Stromal cell of bone marrow (primary cell): ENCODE results near the gene BBS12.

Source experiments
- DNase-seq: peaks from one replicate; pipeline ENCODE4 v3.0.0-alpha.2; 2012; ENCODE audit warnings: low read depth

The BBS12 gene

DNA sequence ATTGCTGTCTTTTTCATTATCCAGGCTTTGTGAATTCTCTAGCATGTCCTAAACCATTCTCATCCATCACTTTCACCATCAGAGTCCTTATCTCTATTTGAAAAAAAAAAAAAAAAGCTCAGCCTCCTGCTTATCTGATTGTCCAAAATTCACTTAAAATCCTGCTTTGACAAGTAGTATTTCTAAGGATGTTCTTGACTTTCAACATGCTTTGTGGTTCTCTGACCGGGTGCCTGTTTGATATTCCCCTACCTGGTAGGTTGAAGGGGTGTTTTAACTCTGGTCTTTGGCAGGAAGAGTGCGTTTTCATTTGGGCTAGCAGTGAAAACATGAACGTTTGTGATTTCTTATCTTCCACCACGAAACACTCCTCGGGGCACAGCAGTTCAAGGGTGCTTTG is 17.3 kb upstream of the BBS12 start:
- DNase-seq, result no peak

DNA sequence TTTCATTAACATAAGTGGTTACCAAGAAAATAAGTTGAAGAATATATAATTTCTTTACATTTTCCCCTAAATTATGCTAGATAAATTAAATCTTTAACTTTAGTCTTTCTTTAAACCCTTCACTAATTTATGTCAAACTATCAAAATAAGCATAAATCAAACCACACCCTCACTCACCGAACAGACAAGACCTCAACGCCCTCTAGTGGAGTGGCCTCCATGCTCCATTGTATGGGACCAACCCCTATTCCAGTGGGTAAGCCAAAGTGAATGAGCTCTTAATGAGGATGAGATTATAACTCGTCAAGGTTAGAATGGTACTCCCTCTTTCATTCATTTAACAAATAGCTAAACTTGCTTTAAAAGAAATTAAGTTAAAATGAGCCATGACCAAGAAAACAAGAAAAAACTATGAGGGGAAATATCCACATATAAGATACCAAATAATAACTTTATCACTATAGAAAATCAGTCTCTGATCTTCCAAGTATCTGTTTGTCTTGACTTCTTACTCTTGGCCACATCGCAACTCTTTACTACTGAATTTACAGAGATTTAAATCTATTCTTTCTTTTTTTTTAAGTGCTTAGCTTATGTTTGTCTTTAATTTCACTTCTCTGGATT is 15.6 kb upstream of the BBS12 start:
- peak; percentile 54 for DNase-seq

DNA sequence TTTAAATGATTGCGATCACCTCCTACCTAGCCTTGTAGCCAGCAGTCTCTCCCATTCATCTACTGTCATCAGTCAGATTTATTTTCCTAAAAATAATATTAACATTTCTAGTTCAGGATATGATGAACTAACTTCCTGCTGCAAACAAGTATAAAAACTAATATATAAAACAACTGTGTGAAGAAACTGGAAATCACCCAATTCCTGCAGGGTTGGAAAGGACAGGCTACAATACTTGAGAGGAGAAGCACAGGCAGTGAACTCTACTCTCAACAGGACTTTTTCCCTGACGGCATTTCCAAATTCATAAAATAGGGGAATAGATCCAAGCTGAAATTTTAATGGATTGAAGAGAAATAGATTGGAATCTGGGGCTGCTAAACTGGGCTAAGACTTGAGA is 14.2 kb upstream of the BBS12 start:
- DNase-seq, result no peak

DNA sequence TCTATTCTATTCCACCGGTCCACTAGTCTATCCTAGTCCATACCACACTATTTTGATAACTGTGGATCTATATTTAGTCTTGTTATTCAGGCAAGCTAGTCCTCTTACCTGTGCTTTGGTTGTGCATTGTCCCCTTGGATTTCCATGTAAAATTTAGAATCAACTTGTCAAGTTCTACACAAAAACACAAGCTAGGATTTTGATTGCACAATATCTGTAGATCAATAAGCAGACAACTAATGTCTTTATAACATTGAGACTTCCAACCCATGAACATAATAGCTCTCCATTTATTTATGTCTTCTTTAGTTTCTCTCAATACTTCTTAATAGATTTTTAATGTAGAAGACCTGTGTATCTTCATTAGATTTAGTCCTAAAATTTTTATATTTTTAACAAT is 10.2 kb upstream of the BBS12 start:
- no peak for DNase-seq

DNA sequence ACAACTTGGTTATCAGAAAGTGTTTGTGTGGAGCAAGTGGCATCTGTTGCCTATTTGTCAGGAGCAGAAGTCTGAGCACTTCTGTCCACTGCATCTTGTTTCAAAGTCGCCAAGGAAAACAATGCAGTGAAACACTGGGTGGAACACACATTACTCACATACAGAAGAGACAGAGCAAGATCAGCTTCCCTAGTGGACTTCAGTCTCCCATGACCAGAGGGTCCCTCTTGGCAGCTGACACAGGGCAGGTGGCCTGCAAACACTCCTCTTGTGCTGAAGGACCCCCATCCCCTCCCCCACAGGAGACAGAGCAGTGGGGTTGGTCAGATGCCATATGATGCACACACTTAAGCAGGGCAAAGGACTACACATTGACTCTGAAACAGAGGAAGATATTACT is 3.6 kb upstream of the BBS12 start:
- peak; percentile 52 for DNase-seq

DNA sequence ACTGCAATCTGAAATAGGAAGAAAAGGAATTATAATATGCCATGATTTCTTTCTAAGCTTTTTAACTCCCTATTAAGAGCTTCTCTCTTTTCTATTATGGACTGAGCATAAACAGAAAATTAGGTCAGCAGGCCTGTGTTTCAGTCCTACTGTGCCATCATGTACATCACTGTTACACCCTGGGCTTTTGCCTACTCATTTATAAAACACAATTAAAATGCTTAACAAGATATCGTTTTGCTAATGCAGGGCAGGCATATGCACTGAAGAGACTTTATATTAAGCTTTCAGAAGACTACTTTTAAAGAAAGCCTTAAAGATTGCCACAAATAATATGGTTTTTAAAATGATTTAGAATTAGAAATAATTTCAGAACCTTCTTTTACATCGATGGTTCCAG is 828 bp upstream of the BBS12 start:
- DNase-seq, result no peak

DNA sequence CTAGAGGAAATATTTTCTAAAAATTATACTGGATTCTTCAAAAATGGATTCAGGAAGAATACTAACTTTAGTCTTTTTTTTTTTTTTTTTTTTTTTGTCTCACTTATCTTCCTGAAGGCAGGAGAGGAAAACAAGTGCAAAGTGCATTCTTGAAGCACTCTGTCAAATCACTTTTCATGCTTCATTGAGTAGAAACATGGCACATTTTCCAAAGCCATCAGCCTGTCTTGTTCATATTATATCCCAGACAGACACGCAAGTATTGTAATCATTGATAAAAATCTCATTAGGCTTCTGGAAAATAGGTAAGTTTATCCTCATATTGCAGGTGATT is 1.2 kb downstream of the BBS12 start:
- no peak for DNase-seq

DNA sequence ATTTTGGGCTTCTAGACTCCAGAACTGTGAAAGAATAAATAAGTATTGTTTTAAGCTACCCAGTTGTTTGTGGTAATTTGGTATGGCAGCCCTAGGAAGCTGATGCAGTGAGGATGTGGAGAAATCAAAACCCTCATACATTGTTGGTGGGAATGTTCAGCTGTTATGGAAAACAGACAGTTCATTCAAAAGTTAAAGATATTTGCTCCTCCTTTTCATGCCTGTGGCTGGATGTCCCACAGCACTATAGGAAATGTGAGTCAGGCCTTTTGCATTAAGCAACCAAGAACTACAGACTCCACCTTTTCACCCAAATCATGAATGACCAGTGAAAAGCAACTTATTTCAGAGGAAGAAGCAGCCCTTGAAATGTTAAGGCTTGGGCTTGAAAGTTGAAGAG is 6.7 kb downstream of the BBS12 start:
- DNase-seq, result peak; percentile 75

DNA sequence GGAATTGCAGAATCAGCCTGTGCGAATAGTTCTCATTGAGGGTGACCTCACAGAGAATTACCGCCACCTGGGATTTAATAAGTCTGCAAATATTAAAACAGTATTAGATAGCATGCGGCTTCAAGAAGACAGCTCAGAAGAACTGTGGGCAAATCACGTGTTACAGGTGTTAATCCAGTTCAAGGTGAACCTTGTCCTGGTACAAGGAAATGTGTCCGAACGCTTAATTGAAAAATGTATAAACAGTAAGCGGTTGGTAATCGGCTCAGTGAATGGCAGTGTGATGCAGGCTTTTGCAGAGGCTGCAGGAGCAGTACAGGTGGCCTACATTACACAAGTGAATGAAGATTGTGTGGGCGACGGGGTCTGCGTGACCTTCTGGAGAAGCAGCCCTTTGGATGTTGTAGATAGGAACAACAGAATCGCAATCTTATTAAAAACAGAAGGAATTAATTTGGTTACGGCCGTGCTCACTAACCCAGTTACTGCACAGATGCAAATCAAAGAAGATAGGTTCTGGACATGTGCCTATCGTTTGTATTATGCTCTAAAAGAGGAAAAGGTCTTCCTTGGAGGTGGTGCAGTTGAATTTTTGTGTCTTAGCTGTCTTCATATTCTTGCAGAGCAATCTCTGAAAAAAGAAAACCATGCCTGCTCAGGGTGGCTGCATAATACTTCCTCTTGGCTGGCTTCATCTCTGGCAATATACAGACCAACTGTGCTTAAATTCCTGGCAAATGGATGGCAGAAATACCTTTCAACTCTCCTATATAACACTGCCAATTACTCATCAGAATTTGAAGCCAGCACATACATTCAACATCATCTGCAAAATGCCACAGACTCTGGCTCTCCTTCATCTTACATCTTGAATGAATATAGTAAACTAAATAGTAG is 10.7 kb downstream of the BBS12 start:
- no peak for DNase-seq

DNA sequence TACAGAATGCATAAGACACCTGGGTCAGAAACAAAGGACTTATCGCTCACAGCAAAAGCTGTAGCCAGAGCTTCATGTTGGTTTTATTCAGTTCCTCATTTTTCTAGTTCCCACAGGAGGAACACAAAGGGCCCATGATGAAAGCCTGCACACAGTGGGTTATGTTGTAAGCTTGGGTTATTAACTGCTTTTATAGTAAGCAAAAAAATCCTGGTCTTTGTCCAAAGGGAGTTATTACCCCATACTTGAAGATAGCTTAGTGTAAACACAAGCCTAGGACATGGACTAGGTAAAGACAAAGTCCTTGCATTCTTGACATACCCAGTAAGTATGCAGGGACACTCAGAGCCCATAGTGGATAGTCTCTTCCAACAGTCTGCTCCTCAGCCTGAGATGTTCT is 11.7 kb downstream of the BBS12 start:
- DNase-seq, result no peak

DNA sequence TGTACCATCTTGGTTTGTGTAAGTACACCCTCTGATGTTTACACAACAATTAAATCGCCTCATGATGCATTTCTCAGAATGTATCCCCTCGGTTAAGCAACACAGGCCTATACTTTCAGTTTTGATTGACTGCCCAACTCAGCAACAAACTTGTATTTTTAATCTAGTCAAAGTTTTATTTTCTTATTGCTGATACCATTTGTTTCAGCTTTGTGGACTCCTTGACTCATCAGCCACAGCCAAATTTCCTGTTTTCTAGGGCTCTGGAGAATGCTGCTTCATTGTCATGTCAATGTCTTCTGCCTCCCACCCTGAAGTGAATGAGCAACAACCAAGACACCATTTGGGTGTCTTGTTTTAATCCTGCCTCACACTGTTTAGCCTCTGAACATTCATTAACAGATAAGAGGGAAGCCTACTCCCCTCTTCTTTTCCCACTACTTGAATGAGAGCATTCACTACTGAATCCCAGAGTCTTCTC is 14.0 kb downstream of the BBS12 start:
- no peak for DNase-seq

DNA sequence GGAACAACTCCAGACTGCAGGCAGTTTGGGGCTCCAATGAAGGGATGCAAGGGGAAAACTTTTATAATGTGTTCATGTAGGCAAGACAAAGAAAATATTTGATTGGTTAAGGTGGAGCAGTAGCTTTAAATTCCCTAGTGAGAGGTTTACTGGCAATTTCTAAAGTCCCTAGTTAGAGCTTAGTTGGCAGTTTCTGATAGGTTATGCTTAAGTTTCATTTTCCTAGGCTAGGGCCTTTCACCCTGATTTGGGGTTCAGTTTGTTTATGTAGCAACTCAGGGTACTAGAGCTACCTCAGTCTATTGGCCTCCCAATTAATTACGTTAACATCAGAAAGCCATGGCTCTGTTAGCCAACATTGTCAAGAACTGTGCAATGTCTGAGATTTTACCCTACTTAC is 14.6 kb downstream of the BBS12 start:
- DNase-seq, result no peak

DNA sequence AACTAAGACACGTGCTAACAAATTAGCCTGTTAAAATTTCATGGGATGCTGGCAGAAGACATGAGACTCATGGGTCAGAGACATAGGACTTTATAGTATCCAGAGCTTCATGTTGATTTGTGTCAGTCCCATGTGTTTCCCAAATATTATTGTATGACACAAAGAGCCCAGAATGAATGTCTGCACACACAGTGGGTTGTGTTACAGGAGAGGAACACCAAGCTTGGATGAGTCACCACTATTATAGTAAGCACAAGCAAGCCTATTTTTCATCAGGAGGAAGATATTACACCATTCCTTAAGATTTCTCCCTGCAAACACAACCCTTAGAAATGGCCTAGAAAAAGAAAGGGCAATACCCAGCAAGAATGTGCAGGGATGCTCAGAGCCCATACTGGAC is 15.4 kb downstream of the BBS12 start:
- peak; percentile 71 for DNase-seq

DNA sequence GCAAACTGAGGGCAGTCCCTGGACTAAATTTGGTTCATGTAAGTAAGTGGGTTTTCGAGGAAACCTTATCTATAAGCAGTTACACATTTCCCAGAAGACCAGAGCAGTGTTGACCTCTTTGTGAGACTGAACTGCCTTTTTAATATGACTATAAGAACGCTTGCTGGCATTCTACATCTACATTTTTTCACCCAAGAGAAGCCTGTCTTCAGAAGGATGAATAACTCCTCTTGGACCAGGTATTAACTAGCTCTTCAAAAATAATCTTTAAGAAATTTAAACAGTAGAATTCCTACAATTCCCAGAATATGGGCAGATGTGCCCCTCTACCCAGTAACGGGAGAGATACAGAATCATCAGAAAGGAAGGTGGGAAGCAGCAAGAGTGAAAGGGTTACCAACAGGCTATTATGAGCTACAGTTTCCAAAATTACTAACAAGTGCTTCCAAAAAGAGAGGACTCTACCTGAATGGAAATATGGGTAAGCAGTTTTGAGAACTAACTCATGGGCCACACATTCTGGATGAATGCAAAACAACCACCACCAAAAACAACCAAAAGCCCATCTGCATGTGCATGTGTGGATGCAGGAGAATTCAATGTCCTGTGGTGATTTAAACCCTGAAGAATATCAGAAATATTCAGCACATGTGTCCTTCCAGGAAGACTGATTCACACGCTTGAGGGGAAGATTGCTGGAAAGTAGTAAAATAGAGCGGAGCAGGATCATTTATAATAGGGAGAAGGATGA is 17.4 kb downstream of the BBS12 start:
- no peak for DNase-seq

DNA sequence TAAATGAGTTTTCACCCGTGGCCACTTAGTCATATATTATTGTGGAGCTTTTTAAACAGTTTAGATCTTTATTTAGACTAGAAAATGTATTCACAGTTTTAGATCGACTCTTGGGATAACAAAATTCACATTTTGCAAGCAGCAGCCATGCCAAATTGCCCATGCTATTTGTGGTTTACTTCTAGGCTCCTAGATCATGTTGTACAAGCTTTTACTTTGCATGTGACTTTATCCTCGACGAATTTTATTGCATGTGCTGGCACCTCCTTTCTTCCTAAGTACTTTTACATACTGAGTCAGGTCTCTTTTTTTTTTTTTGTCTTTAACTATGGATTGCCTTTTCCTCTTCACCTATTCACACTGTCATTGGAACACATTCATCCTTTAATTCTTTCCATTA is 23.2 kb downstream of the BBS12 start:
- no peak for DNase-seq

DNA sequence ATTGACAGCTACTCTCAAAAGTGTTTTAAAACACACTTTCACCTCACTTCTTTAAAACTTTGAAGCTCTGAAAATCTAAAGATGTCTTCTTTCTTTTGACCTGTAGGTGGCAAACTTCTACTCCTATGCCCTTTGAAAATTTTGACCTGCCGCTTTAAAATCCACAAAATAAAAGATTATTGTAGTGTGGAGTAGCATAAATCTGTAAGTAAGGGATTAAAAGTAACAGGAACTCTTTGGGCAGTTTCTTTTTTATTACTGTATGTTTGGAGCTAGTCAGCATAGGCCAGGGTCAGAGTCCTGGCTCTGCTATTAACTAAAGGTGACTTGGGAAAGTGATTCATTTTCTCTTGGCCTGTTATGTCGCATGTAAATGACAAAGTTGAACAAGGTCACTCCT is 25.5 kb downstream of the BBS12 start:
- DNase-seq, result no peak

DNA sequence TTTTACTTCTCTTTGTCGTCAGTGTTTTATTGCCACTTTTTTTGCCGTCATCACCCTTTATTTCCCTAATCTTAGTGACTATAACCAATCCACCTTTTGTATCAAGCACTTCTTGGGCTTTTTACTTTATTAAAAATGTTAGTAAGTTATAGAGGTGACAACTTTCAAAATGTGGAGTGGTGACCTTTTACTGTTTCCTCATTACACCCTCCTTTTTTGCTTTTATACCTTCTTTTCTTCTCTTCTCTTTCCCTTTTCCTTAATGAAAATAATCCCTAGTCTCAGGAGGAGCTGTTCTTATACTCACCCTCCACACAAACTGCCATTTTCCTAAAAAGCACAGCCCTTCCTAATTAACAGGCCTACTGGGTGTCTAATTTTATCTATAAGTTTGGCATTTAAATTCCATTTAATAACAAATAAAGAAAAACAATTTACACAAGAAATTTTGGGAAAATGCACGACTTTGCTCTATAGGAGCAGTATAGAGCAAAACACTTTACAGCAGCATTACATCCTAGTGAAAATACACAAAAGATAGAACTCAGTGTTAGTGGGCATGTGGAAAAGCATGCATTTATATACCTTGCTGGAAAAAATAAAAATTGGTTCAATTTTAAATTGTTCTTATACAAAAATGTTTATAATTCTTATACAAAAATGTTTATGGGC is 27.3 kb downstream of the BBS12 start:
- no peak for DNase-seq

DNA sequence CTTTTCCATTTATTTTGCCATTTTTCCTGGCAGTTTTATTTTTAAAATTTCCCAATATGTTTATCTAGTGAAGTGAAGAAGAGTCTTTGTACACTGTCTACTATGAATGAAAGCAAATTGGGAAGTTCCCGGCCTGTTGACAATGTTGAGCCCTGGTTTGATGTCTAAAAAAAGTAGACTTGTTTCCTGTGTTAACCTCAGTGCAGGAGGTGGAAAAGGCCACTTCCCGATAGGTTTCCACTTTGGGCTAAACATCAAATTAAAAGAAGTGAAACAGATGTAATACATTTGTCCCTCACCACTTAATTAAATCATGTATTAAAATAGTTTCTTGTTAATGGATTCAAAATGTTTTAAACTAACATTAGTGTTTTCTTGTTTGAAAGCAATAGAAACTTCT is 30.0 kb downstream of the BBS12 start:
- no peak for DNase-seq

DNA sequence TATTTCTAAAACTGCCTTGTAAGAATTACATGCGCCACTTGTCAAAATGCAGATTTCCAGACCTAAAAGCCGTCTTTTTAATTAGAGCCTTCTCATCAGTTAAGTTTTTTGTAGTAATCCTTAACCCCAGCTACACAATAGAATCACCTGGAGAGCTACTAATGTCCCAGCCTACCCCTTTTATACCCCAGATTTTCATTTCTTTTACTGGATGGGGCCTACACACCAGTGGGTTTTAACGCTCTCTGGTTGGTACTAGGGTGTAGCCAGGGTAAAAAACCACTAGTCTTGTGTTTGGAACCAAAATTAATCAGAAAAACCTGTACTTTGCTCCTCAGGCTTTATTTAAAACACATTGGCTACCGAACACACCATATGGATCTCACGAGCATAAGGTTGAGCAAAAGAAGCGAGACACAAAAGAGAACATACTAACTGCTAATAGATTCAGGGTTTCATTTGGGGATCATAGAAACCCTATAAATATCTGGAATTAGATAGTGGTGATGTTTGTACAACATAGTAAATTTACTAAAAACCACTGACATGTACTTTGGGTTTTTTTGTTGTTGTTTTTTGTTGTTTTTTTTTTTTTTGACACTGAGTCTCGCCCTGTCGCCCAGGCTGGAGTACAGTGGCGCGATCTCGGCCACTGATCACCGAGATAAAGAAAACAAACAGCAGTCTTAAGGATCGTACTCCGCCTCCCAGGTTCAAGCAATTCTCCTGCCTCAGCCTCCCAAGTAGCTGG is 30.6 kb downstream of the BBS12 start:
- DNase-seq, result no peak

DNA sequence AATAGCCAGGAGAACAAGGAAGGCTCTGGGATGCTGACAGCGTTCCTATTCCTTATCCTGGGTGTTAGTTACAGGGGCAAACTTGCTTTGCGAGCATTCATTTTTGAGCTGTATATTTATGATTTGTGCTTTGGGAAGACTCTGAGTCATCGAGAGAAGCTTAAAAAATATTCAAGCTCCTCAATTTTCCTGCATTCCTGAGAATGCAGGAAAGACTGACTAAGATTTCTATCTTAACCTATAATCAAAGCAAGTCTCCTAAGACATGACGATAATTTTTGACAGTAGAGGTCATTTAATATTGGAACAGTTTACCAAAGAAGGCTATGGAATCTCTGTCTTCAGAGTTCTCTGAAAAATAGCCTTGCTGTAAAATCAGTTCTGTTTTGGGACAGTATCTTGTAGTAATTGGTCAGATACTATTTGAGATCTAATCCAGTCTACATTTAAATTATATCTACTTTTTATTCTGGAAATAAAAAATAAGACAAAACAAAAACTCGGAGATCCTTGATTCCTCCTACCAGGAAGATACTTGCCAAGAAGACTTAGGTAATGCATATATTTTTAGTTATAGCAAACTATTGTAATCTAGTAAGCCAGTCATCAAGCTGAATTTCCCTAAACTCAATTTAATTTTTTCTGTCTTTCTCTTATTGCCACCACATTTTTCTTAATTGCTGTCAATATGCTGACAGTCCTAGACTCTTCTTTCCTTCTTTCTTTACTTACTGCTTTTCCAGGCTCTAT is 31.7 kb downstream of the BBS12 start:
- peak; percentile 56 for DNase-seq

DNA sequence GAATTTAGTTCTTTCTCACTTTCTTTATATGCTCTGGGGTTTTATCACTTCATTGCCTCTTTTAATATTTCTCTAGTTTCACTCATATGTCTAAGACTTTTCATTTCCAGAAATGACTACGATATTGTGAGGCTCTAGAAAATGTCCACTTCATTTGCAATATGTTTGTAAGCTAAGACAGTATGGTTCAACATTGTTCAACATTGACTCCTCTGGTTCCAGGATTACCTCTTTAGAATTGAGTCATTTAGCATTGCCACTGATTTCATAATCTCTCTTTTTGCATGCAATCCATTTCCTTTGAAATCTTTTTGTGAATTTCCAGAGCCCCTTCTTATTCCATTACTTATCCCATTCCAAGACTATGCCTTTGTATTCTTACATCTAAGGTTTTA is 32.3 kb downstream of the BBS12 start:
- DNase-seq, result peak; percentile 80
